Endothelial cell of umbilical vein (primary cell): ENCODE data around the gene TTC24. TPM values are rescaled to one million over a fixed set of nuclear protein-coding genes. Genes with fewer than 3 reads are reported as not detected.

ENCODE experiments used
- BruUV-seq: library from RNA; stranded (reverse); fragments of 400-500 nt; replicated peaks from 2 replicates; lab custom pipeline; 2021; lab: Mats Ljungman, UMichigan
- CTCF ChIA-PET: fragments of 300-600, 350-600 bp; sonication (Branson Sonifier 250); formaldehyde crosslinking; loops from one replicate; lab custom pipeline; 2021; ENCODE audit warnings: antibody characterized with exemption, inconsistent platforms; lab: Charles Lee
- POLR2A ChIA-PET: fragments of 300-600, 350-600 bp; sonication (Branson Sonifier 250); formaldehyde crosslinking; loops from one replicate; lab custom pipeline; 2021; ENCODE audit warnings: antibody characterized with exemption, inconsistent platforms; lab: Charles Lee
- DNase-seq: peaks from one replicate; pipeline ENCODE4 v3.0.0-alpha.2; 2011; ENCODE audit warnings: low read depth, low spot score
- FAIRE-seq: peaks from 2 replicates; lab custom pipeline; 2011; peaks lifted over from hg19 to GRCh38; lab: Jason Lieb, UNC
- H2AFZ ChIP-seq: 2 replicates; pipeline ENCODE4 v1.6.0; 2012; ENCODE audit warnings: low read depth, low read length, control low read depth, inconsistent platforms
- H3K27ac ChIP-seq: 2 replicates; pipeline ENCODE4 v1.5.1; 2011; ENCODE audit warnings: low read depth, mild to moderate bottlenecking, control low read depth, low read length, moderate library complexity; ENCODE audit not compliant: insufficient read depth
- H3K27me3 ChIP-seq, 2 experiments: 2 replicates each; pipeline versions ENCODE4 v1.6.0 to v1.6.1; 2011; ENCODE audit warnings: low read length in 2 of 2, mixed read lengths in 1 of 2; ENCODE audit not compliant: control insufficient read depth in 2 of 2, insufficient read depth in 2 of 2
- H3K36me3 ChIP-seq, 2 experiments: 2 replicates in 1 of 2; 3 replicates in 1 of 2; pipeline ENCODE4 v1.5.1; 2011; ENCODE audit warnings: low read length in 2 of 2, mild to moderate bottlenecking in 1 of 2, moderate library complexity in 1 of 2; ENCODE audit not compliant: control insufficient read depth in 2 of 2, insufficient read depth in 2 of 2; ENCODE audit errors: extremely low read depth in 1 of 2
- H3K4me1 ChIP-seq: 3 replicates; pipeline ENCODE4 v1.5.1; 2011; ENCODE audit warnings: mild to moderate bottlenecking, low read length; ENCODE audit not compliant: control insufficient read depth, insufficient read depth; ENCODE audit errors: extremely low read depth
- H3K4me2 ChIP-seq: 2 replicates; pipeline ENCODE4 v1.6.1; 2011; ENCODE audit warnings: low read length, control low read depth, mixed read lengths; ENCODE audit not compliant: insufficient read depth
- H3K4me3 ChIP-seq, 3 experiments: fragments of 200-600 bp in 1 of 3; sonication (generic), shearing (Covaris generic) in 1 of 3; replicated peaks in 1 of 3; 2 replicates each; pipeline ENCODE4 v1.5.1; 2011 to 2016; ENCODE audit warnings: control low read depth in 3 of 3, low read length in 3 of 3, mild to moderate bottlenecking in 2 of 3, inconsistent platforms in 1 of 3, low read depth in 1 of 3, moderate library complexity in 1 of 3; ENCODE audit not compliant: insufficient read depth in 1 of 3
- H3K79me2 ChIP-seq: 2 replicates; pipeline ENCODE4 v1.6.0; 2012; ENCODE audit warnings: low read length, inconsistent platforms; ENCODE audit not compliant: control insufficient read depth, insufficient read depth
- H3K9ac ChIP-seq: replicated peaks from 2 replicates; pipeline ENCODE3; 2011; ENCODE audit warnings: low read length, control low read depth; ENCODE audit not compliant: insufficient read depth; ENCODE audit errors: extremely low read depth
- H3K9me1 ChIP-seq: replicated peaks from 3 replicates; pipeline ENCODE4 v1.6.0; 2011; ENCODE audit warnings: mild to moderate bottlenecking, low read length; ENCODE audit not compliant: control insufficient read depth, insufficient read depth; ENCODE audit errors: extremely low read depth
- H3K9me3 ChIP-seq: replicated peaks from 2 replicates; pipeline ENCODE4 v1.5.1; 2012; ENCODE audit warnings: low read length, inconsistent platforms; ENCODE audit not compliant: control insufficient read depth, insufficient read depth
- H4K20me1 ChIP-seq: replicated peaks from 2 replicates; pipeline ENCODE3; 2011; ENCODE audit warnings: mild to moderate bottlenecking, low read length; ENCODE audit not compliant: control insufficient read depth, insufficient read depth; ENCODE audit errors: extremely low read depth
- EZH2 ChIP-seq: IDR thresholded peaks from 2 replicates; pipeline ENCODE4 v1.6.1; 2012; ENCODE audit warnings: borderline replicate concordance, low read depth, mild to moderate bottlenecking, moderate library complexity, low read length, inconsistent platforms; ENCODE audit not compliant: severe bottlenecking
- FOS ChIP-seq: IDR thresholded peaks from 2 replicates; pipeline ENCODE4 v1.6.1; 2011; ENCODE audit warnings: mild to moderate bottlenecking, low read length, moderate library complexity, borderline replicate concordance; ENCODE audit not compliant: insufficient read depth
- GATA2 ChIP-seq: IDR thresholded peaks from 2 replicates; pipeline ENCODE4 v1.7.0; 2011; ENCODE audit warnings: low read depth, mild to moderate bottlenecking, moderate library complexity, mixed read lengths, low read length; ENCODE audit not compliant: insufficient read length, insufficient read depth
- JUN ChIP-seq: IDR thresholded peaks from 2 replicates; pipeline ENCODE4 v1.6.1; 2011; ENCODE audit warnings: borderline replicate concordance, low read depth; ENCODE audit not compliant: insufficient read length, insufficient read depth
- MYC ChIP-seq: IDR thresholded peaks from one replicate; pipeline ENCODE4 v1.6.1; 2011; ENCODE audit warnings: mild to moderate bottlenecking, low read depth, low read length
- POLR2A ChIP-seq: IDR thresholded peaks from 2 replicates; pipeline ENCODE4 v1.6.1; 2012; ENCODE audit warnings: low read depth, mild to moderate bottlenecking, control low read depth, low read length
- POLR2AphosphoS5 ChIP-seq: IDR thresholded peaks from 2 replicates; pipeline ENCODE4 v1.6.1; 2012; ENCODE audit warnings: low read depth, mild to moderate bottlenecking, control low read depth, low read length, moderate library complexity; ENCODE audit not compliant: insufficient read depth
- dilution Hi-C: fragments of 300-500 bp; cut with MboI; formaldehyde crosslinking; loops from one replicate; pipeline ENCODE4 v1.15.0; 2019; ENCODE audit warnings: low sequenced_read_pairs; ENCODE audit not compliant: extremely low pct_ligation_motif_present
- intact Hi-C: fragments of 100-400 bp; cut with micrococcal nuclease; formaldehyde crosslinking; loops from one replicate; pipeline ENCODE4 v1.10.0; 2022
- polyA plus RNA-seq, 4 experiments: library from polyadenylated mRNA; depleted of rRNA in 3 of 4; stranded (reverse) in 3 of 4; unstranded in 1 of 4; fragments of >200 nt; gene quantifications; 2 replicates each; pipeline versions ENCODE4 v1.2.1 to v1.2.3, GENCODE V29; 2011 to 2012; ENCODE audit warnings: missing spikeins in 1 of 4
- total RNA-seq: library from RNA; stranded (reverse); gene quantifications from 2 replicates; pipeline ENCODE4 v1.2.3, GENCODE V29; 2021
- TF ChIP-seq, protein P1 (sequence below), 2 donors: IDR thresholded peaks; 1 replicate in 1 of 2; 2 replicates in 1 of 2; pipeline ENCODE4 v1.5.1; 2011; ENCODE audit warnings: low read length in 2 of 2, mild to moderate bottlenecking in 2 of 2, moderate library complexity in 2 of 2, control low read depth in 1 of 2, inconsistent platforms in 1 of 2, low read depth in 1 of 2; ENCODE audit not compliant: insufficient read depth in 1 of 2; ENCODE audit errors: extremely low read depth in 1 of 2
- TF ChIP-seq, protein P2 (sequence below): IDR thresholded peaks from 2 replicates; pipeline ENCODE4 v1.6.1; 2011; ENCODE audit not compliant: insufficient read depth, insufficient read length

Gene TTC24
- total and polyA plus RNA-seq, 2 donors (not counting 3 experiments of a cell fraction or from before 2014, with no cell fraction given): not detected

DNA sequence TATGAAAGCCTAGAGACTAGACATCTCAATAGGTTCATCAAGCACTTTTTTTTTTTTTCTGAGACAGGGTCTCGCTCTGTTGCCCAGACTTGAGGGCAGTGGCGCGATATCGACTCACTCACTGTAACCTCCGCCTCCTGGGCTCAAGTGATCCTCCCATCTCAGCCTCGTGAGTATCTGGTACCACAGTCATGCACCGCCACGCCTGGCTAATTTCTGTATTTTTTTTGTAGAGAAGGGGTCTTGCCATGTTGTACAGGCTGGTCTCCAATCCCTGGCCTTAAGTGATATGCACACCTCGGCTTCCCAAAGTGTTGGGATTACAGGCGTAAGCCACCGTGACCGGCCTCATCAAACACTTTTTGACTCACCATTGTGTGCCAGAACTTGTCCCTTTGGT is 22.4 kb downstream of the TTC24 start:
- Histone ChIP-seq H3K27me3 (no peaks in the 10 kb centered on the region), H3K27ac (peak overlapping the region; percentile 60), H3K4me3 (peak overlapping the region in 2 of 3 experiments; percentile 50 to 87), H4K20me1 (no peaks in the 10 kb centered on the region), H3K9me3 (no peaks in the 10 kb centered on the region), H2AFZ (peak overlapping the region; percentile 91), H3K9me1 (no peaks in the 10 kb centered on the region), H3K36me3 (peaks cover 0 to 9% of the 10 kb centered on the region in 2 experiments), H3K79me2 (peaks cover 19% of the 10 kb centered on the region), H3K4me2 (peak overlapping the region; percentile 76), H3K9ac (peak overlapping the region; percentile 79), H3K4me1 (peaks cover 10% of the 10 kb centered on the region)
- intact Hi-C loops: loop anchor here (1.0 to 2.0 kb wide), 3 partner anchors 9 to 145 kb away; no protein-coding TSS in a partner anchor
- BruUV-seq: no TSS peak
- DNase-seq (no peak), FAIRE-seq (no peak)
- CTCF ChIA-PET: interaction anchor here (0.6 to 1.8 kb wide), 7 partner anchors 10 to 216 kb away, joined by 3 to 9 read pairs (median 5); partner anchors contain the start of gene NAXE
- POLR2A ChIA-PET: interaction anchor here (0.9 to 1.8 kb wide), 2 partner anchors 10 to 11 kb away, joined by 3 to 9 read pairs; partner anchors contain the start of gene NAXE
- dilution Hi-C loops: no loop called here
- no peak for TF ChIP-seq POLR2AphosphoS5
- TF ChIP-seq MYC: no peak
- no peak for TF ChIP-seq GATA2
- no peak for TF ChIP-seq EZH2
- no peak for TF ChIP-seq POLR2A
- no peak for TF ChIP-seq FOS
- no peak for TF ChIP-seq JUN
- TF ChIP-seq, protein P1, sequence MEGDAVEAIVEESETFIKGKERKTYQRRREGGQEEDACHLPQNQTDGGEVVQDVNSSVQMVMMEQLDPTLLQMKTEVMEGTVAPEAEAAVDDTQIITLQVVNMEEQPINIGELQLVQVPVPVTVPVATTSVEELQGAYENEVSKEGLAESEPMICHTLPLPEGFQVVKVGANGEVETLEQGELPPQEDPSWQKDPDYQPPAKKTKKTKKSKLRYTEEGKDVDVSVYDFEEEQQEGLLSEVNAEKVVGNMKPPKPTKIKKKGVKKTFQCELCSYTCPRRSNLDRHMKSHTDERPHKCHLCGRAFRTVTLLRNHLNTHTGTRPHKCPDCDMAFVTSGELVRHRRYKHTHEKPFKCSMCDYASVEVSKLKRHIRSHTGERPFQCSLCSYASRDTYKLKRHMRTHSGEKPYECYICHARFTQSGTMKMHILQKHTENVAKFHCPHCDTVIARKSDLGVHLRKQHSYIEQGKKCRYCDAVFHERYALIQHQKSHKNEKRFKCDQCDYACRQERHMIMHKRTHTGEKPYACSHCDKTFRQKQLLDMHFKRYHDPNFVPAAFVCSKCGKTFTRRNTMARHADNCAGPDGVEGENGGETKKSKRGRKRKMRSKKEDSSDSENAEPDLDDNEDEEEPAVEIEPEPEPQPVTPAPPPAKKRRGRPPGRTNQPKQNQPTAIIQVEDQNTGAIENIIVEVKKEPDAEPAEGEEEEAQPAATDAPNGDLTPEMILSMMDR (IDR thresholded peaks at IDR 0.05; ENCODE audit: extremely low read depth in 1 of 2, insufficient read depth in 1 of 2, low read depth in 1 of 2, low read length in 2 of 2): no peak
- TF ChIP-seq, protein P2, sequence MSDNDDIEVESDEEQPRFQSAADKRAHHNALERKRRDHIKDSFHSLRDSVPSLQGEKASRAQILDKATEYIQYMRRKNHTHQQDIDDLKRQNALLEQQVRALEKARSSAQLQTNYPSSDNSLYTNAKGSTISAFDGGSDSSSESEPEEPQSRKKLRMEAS: no peak
